ACHN (cell line): ENCODE measurements around the gene GJC1.
A peak's percentile ranks its signal among the peaks of the same experiment; 100 is the strongest.

Source experiments
- DNase-seq: peaks from one replicate; pipeline ENCODE4 v3.0.0-alpha.2; 2015
- in situ Hi-C: cut with HindIII; loops from 2 replicates; pipeline ENCODE4 v1.10.0; 2017; ENCODE audit warnings: low sequenced_read_pairs, low pct_ligation_motif_present, low pct_unique_long_range_greater_than_20kb

GJC1 gene

GRCh38 chr17:44829523-44830358, at the start of gene GJC1:
Gene GJC1, minus strand, starts transcription at chr17:44830287. Its CDS starts 24,470 bp downstream, at chr17:44805817.
- in situ Hi-C loops, result no loop called here

GRCh38 chr17:44879376-44879775, 49.3 kb upstream of the GJC1 start:
- in situ Hi-C loops, result no loop called here
- no peak for DNase-seq

More at GRCh38 chr17:44829523-44830358, at the start of gene GJC1:
- DNase-seq, result peak; percentile 77

DNA sequence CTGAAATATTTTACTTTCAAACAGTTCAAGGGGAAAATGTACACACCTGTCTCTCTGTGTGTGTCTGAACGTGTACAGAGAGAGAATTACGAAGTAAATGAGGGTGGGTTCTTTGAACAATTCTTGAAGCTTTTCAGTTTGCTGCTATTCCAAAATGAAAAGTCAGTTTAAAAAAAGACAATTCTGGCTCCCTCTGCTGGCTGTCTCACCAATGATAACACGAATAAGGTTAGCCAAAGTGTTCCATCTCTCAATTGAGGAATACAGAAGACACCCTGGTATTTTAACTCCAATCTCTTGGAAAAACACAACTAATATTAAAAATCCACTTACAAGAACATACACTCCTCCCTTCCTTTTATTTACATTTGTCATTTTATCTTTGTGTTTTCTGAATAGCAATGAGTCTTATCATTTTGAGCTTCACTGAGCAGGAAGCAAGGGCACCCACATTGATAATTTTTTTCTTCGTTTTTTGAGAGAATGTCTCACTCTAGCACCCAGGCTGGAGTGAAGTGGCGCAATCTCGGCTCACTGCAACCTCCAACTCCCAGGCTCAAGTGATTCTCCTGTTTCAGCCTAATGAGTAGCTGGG, 48.6 kb upstream of the GJC1 start:
- in situ Hi-C loops, result no loop called here
- peak; percentile 51 for DNase-seq

GRCh38 chr17:44877121-44877520, 47.0 kb upstream of the GJC1 start:
- DNase-seq, result no peak
- in situ Hi-C loops, result no loop called here

DNA sequence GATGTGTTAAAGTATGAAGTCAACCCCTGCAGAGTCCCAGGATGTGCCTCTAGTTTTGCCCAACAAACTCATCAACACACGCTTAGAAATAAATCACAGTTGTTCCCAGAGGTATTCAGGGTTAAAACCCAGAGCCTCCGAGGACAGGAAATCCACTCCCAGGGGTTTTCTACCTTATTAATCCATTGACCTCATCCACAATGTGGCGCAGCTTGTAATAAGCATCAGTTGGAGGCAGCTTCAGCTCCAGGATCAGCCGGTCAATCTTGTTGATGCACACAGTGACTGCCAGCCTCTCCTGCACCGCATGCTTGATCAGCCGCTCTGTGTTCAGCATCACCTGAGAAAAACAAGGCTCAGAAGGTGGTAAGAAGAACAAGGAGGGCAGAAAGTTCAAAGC, 45.7 kb upstream of the GJC1 start:
- in situ Hi-C loops, result no loop called here
- DNase-seq, result no peak

DNA sequence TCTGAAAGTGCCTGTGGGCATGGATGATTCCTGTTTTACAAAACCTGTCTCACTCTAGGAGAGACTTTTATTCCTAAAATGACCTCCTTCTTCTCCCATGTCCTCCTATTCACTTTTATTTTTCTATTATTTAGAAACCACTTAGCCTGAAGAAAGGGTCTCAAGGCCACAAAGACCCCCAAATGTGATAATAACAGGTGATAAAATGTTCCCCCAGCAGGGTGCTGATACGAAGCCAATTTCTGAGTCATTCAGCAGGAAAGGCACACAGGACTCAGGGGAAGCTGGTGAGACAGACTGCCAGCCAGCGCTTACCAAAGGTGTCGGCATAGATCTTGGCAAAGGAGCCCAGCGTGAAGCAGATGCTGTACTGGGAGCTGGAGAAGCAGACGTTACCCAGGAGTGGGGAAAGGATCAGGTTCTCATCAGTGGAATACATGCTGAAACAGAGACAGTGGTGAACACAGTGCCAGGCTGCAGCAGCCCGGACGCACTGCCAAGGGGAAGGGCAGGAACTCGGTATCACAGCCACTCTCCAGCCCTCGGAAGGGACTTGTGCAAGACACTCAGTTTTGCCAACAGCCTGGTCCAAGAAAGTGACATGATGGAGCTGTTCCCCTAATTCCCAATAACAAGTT, 42.2 kb upstream of the GJC1 start:
- in situ Hi-C loops, result loop anchor here (25.0 kb wide), 1 partner anchor 110 kb away; the partner anchor contains the start of gene ADAM11
- DNase-seq, result no peak

DNA sequence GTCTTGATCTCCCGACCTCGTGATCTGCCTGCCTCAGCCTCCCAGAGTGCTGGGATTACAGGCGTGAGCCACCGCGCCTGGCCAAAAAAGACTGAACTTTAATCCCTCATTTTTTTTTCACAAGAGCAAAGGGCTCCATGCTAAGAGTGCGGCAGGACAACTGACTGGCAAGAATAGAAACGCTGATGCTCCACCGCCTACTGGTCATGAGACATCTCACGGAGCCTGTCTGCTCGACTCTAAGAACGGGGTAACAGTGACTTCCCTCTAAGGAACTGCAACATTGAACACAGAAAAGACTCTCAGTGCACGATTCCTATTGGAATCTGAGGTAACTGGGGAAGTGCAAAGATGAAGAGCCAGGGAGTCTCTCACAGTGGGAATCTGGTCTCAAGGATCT, 41.5 kb upstream of the GJC1 start:
- DNase-seq, result no peak
- in situ Hi-C loops, result loop anchor here (25.0 kb wide), 1 partner anchor 109 kb away; the partner anchor contains the start of gene ADAM11

DNA sequence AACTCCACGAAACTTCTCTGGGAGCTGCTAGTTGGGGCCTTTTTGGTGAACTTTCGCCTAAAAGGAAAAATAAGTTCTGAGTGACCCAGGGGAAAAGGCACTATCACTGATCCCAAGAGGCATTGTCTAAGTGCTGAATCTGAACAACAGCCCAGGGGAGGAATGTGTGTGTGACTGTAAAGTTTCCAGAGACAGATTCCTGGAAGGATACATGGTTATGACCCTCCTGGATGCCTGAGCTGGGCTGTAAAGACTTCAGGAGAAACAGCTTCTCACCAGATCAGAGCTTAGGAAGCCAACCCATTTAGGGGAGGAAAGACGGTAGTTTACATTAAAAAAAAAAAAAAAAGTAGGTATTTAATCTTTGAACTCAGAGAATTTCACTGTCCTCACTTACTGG, 37.8 kb upstream of the GJC1 start:
- no peak for DNase-seq
- in situ Hi-C loops, result loop anchor here (25.0 kb wide), 1 partner anchor 106 kb away; the partner anchor contains the start of gene ADAM11

GRCh38 chr17:44865931-44866330, 35.8 kb upstream of the GJC1 start:
- DNase-seq, result no peak
- in situ Hi-C loops, result loop anchor here (25.0 kb wide), 1 partner anchor 104 kb away; the partner anchor contains the start of gene ADAM11

DNA sequence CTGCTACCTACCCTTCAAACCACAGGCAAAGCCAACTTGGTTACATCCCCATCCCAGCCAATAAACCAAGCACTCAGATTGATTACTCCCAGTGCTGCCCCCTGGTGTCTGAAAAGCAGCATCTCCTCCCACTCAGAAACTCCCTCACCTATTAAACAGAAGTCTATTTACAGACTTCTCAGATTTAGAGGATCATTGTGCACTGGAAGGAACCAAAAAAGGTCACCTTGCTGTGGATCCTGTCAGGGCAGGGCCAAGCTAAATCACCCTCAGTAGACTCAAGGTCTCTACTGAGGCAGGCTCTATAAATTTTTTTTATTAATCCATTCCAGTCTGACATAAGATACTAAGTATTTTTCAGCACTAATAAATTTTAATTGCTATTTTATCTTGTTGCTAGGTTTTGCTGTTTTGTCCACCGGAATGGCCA, 35.2 kb upstream of the GJC1 start:
- peak; percentile 81 for DNase-seq
- in situ Hi-C loops, result loop anchor here (25.0 kb wide), 1 partner anchor 103 kb away; the partner anchor contains the start of gene ADAM11

DNA sequence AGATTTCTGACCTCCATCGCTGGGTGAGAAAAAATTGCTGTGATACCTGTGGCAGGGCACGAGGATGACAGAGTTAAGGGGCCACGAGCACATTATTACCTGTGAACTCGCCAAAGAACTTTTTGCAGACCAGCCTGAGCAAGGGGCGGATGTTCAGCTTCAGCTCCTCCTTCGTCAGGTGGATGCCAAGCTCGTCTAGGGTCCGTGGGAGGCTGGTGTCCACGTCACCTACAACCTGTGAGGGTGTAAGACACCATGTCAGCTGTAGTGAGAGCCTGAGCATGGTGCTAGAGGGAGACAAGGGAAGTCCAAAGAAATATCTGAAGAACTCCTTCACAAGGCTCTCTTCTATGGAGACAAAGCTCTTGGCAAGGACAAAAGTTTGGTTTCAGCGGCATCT, 34.7 kb upstream of the GJC1 start:
- DNase-seq, result no peak
- in situ Hi-C loops, result loop anchor here (25.0 kb wide), 1 partner anchor 103 kb away; the partner anchor contains the start of gene ADAM11

DNA sequence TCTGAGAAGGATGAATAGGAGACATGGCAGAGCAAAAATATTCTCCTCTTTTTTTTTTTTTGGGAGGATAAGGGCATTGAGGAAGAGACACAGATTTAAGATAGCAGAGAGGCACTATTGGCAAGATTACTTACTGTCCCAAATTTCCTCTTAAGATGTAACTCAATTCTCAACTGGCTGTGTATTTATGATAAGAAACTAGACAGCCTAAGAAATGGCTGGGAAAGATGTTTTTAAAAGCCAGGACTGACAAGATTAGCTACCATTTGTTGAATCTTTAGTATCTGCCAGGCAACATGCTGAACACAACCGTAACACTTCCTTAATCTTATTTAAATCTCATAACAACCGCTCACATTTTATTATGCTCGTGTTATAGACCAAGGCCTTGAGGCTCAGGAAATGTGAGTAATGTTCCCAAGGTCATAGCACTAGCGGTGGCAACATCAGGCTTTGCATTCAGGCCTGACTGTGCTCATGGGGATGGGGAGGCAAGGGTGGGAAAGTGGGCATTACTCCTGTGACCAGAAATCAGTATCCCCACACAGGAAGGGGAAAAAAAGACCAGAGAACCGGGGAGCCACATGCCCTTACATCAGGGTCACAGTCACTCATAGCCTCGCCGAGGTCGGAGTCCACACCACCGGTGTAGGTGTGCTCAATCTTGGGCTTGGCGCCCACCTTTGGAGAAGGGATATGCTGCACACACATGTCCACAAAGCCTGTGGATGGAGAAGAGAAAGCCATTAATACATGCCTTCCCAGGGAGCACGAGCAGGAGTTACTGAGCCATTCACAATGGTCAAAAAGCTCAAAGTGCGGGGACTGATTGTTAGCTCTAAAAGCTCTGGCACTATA, 33.2 kb upstream of the GJC1 start:
- DNase-seq, result no peak
- in situ Hi-C loops, result loop anchor here (25.0 kb wide), 1 partner anchor 101 kb away; the partner anchor contains the start of gene ADAM11

GRCh38 chr17:44862278-44862914, 32.3 kb upstream of the GJC1 start:
- no peak for DNase-seq
- in situ Hi-C loops, result loop anchor here (25.0 kb wide), 1 partner anchor 100 kb away; the partner anchor contains the start of gene ADAM11

DNA sequence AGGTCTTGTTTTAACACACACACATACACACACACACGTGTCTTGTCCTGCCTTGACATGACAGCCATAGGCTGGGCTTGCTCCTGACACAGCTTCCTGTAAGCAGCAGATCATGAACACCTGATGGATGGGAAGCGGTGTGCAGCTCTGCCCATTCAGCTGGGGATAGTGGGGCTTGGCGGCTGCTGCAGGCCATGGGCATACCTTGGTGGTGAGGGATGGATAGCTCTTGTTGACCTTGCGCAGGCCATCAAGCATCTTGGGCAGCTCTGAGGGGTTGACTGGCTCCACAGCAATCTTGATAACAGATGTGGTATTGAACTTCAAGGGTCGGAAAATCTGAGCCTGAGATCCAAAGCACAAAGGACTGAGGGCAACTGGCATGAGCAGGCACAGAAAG, 29.6 kb upstream of the GJC1 start:
- in situ Hi-C loops, result loop anchor here (25.0 kb wide), 1 partner anchor 97 kb away; the partner anchor contains the start of gene ADAM11

GRCh38 chr17:44854192-44854591, 24.1 kb upstream of the GJC1 start:
- in situ Hi-C loops, result loop anchor here (25.0 kb wide), 1 partner anchor 92 kb away; the partner anchor contains the start of gene ADAM11
- no peak for DNase-seq

More for the DNA sequence above, 29.6 kb upstream of the GJC1 start:
- no peak for DNase-seq

DNA sequence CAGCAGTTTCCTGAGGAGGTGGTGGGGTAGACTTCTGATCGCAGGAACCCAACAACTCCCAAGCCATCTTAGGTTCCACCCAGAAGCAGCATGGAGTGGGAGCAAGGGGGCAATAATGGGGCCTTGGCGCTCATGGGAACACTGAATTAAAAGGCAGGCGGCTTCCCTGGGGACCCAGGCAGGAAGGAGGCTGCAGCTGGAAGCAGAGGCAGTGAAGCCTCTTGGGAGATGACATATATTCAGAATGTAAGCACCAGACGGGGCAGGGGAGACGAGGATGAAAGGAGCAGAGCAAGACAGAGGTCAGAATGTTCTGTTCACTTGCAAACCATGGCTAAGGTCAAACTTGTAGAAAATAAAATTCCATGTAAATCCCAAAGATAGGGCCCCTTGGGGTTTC, 20.5 kb upstream of the GJC1 start:
- in situ Hi-C loops, result loop anchor here (25.0 kb wide), 1 partner anchor 88 kb away; the partner anchor contains the start of gene ADAM11

DNA sequence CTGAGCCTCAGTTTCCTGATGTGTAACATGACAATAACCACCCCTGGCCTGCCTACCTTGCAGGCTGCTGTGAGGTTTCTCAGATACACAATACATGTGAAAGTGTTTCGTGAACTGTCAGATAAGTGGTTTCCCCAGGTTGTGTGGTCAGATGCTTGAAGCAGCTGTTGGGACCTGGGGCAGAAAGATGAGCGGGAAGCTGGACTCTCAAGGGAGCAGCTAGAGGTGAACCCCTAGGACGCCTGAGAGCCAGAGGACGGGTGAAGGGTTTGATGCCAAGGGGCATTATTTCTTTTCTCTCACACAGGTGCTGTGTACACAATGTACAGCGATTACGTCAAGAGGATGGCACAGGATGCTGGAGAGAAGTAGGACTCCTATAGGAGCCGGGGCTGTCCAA, 19.9 kb upstream of the GJC1 start:
- in situ Hi-C loops, result loop anchor here (25.0 kb wide), 1 partner anchor 88 kb away; the partner anchor contains the start of gene ADAM11
- DNase-seq, result no peak

More for the DNA sequence above, 20.5 kb upstream of the GJC1 start:
- DNase-seq, result no peak
